Measurements from ENCODE around the gene ITPKC.

Gene ITPKC

GRCh38 chr19:40740747-40741146, 23.8 kb downstream of the ITPKC start:
- DNase-seq (ENCODE audit: low read depth): no peak
- H3K4me3 ChIP-seq (ENCODE audit: low read length): no peak overlapping the region
- TF ChIP-seq, protein P1, sequence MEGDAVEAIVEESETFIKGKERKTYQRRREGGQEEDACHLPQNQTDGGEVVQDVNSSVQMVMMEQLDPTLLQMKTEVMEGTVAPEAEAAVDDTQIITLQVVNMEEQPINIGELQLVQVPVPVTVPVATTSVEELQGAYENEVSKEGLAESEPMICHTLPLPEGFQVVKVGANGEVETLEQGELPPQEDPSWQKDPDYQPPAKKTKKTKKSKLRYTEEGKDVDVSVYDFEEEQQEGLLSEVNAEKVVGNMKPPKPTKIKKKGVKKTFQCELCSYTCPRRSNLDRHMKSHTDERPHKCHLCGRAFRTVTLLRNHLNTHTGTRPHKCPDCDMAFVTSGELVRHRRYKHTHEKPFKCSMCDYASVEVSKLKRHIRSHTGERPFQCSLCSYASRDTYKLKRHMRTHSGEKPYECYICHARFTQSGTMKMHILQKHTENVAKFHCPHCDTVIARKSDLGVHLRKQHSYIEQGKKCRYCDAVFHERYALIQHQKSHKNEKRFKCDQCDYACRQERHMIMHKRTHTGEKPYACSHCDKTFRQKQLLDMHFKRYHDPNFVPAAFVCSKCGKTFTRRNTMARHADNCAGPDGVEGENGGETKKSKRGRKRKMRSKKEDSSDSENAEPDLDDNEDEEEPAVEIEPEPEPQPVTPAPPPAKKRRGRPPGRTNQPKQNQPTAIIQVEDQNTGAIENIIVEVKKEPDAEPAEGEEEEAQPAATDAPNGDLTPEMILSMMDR (conservative IDR thresholded peaks at IDR 0.05; ENCODE audit: low read depth, low read length): no peak

GRCh38 chr19:40741527-40742390, 24.8 kb downstream of the ITPKC start:
- DNase-seq (ENCODE audit: low read depth): no peak
- no peak overlapping the region for H3K4me3 ChIP-seq (ENCODE audit: low read length)
- TF ChIP-seq, protein P1 (conservative IDR thresholded peaks at IDR 0.05; ENCODE audit: low read depth, low read length): no peak

DNA sequence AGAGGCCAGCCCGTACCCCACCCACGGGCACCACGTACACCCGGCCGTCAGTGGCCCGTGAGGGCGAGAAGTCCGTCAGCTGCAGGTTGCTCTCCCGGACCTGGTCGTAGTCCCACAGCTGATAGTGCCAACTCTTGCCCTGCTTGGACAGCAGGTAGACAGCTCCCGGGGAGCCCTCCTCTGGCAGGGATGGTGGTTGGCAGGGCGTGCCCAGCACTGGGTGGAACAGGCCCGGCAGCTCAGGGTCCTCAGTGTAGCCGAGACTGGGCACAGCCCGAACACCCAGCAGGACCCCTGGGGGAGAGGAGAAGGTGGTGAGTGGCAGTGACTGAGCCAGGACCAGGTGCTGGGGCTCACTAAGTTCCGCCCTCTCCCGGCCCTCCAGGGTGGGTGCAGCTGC, 25.6 kb downstream of the ITPKC start:
- TF ChIP-seq, protein P1 (conservative IDR thresholded peaks at IDR 0.05; ENCODE audit: low read depth, low read length): no peak
- no peak overlapping the region for H3K4me3 ChIP-seq (ENCODE audit: low read length)
- DNase-seq (ENCODE audit: low read depth): no peak

GRCh38 chr19:40742886-40743285, 26.0 kb downstream of the ITPKC start:
- no peak for DNase-seq (ENCODE audit: low read depth)
- no peak overlapping the region for H3K4me3 ChIP-seq (ENCODE audit: low read length)
- TF ChIP-seq, protein P1 (conservative IDR thresholded peaks at IDR 0.05; ENCODE audit: low read depth, low read length): no peak

- TF ChIP-seq, protein P1 (conservative IDR thresholded peaks at IDR 0.05; ENCODE audit: low read depth, low read length): no peak
- no peak for DNase-seq (ENCODE audit: low read depth)
- no peak overlapping the region for H3K4me3 ChIP-seq (ENCODE audit: low read length)
These were observed 27.0 kb downstream of the ITPKC start for GRCh38 chr19:40743926-40744325.

- DNase-seq (ENCODE audit: low read depth): no peak
- TF ChIP-seq, protein P1 (conservative IDR thresholded peaks at IDR 0.05; ENCODE audit: low read depth, low read length): peak; percentile 12
- no peak overlapping the region for H3K4me3 ChIP-seq (ENCODE audit: low read length)
These were observed 27.9 kb downstream of the ITPKC start for GRCh38 chr19:40744554-40745401.
